SK-N-MC (cell line): ENCODE data around the gene PREP.

ENCODE experiments used
- EZH2 ChIP-seq: fragments of 200-600 bp; sonication (generic); IDR thresholded peaks from one replicate; pipeline ENCODE4 v1.6.1; 2017; ENCODE audit warnings: antibody characterized with exemption
- POLR2AphosphoS5 ChIP-seq: IDR thresholded peaks from 2 replicates; pipeline ENCODE4 v1.6.1; 2012; ENCODE audit warnings: mild to moderate bottlenecking, low read depth, low read length, borderline replicate concordance

- TF ChIP-seq EZH2, result no peak
- no peak for TF ChIP-seq POLR2AphosphoS5
These were observed 108.8 kb downstream of the PREP start for GRCh38 chr6:105294129-105294528.
